ENCODE data around the gene TYROBP. TPM values are rescaled to one million over a fixed set of nuclear protein-coding genes. Genes with fewer than 3 reads are reported as not detected.
"Not testable (repeated sequence)": the region's sequence is repeated elsewhere in the genome, so short reads cannot be mapped to it uniquely, and the experiment has no call there.

TYROBP gene
- total RNA-seq (2014; rRNA removed; shearing (Covaris generic)), result not detected in 2 replicates

- DNase-seq (ENCODE audit: low read depth), result no peak
Observed at GRCh38 chr19:35908010-35908441, at the start of gene TYROBP. TYROBP (minus strand) TSS chr19:35908295; CDS start chr19:35908228, 67 bp downstream.

GRCh38 chr19:35957411-35957810, 49.3 kb upstream of the TYROBP start:
- not testable (repeated sequence) for DNase-seq (ENCODE audit: low read depth)

- DNase-seq (ENCODE audit: low read depth), result no peak
Observed at GRCh38 chr19:35955881-35956634, 48.0 kb upstream of the TYROBP start.

- no peak for DNase-seq (ENCODE audit: low read depth)
Observed at GRCh38 chr19:35949131-35949530, 41.0 kb upstream of the TYROBP start.

- DNase-seq (ENCODE audit: low read depth), result no peak
Observed at GRCh38 chr19:35946203-35946602, 38.1 kb upstream of the TYROBP start.

GRCh38 chr19:35945121-35945790, 37.2 kb upstream of the TYROBP start:
- no peak for DNase-seq (ENCODE audit: low read depth)

GRCh38 chr19:35944556-35944955, 36.5 kb upstream of the TYROBP start:
- no peak for DNase-seq (ENCODE audit: low read depth)

GRCh38 chr19:35943321-35944301, 35.5 kb upstream of the TYROBP start:
- no peak for DNase-seq (ENCODE audit: low read depth)

- DNase-seq (ENCODE audit: low read depth), result no peak
Observed at GRCh38 chr19:35942235-35942634, 34.1 kb upstream of the TYROBP start.

GRCh38 chr19:35940839-35941238, 32.7 kb upstream of the TYROBP start:
- no peak for DNase-seq (ENCODE audit: low read depth)

- DNase-seq (ENCODE audit: low read depth), result no peak
Observed at GRCh38 chr19:35940078-35940775, 32.1 kb upstream of the TYROBP start.

- DNase-seq (ENCODE audit: low read depth), result no peak
Observed at GRCh38 chr19:35939307-35940077, 31.4 kb upstream of the TYROBP start.

GRCh38 chr19:35938282-35939224, 30.5 kb upstream of the TYROBP start:
- no peak for DNase-seq (ENCODE audit: low read depth)

GRCh38 chr19:35937345-35938281, 29.5 kb upstream of the TYROBP start:
- DNase-seq (ENCODE audit: low read depth), result no peak

GRCh38 chr19:35936738-35937268, 28.7 kb upstream of the TYROBP start:
- no peak for DNase-seq (ENCODE audit: low read depth)

- DNase-seq (ENCODE audit: low read depth), result peak; percentile 61
Observed at GRCh38 chr19:35935911-35936737, 28.0 kb upstream of the TYROBP start, which contains the start of gene LRFN3. LRFN3 (plus strand) TSS chr19:35936374; CDS start chr19:35939426, 3,052 bp downstream.

Measured in M059J (cell line).